Gastrocnemius medialis (tissue), 4 donors: ENCODE results near the gene CADPS.

ENCODE experiments used
- POLR2A ChIP-seq, 2 donors: fragments of 450-650 bp; IDR thresholded peaks; one replicate each; pipeline ENCODE4 v1.6.1; 2017; ENCODE audit warnings: antibody characterized with exemption in 2 of 2, mild to moderate bottlenecking in 2 of 2, moderate library complexity in 2 of 2
- TF ChIP-seq, protein P1 (sequence below), 5 experiments: fragments of 450-650 bp in 3 of 5; fragments of 200-600 bp in 2 of 5; sonication (generic) in 2 of 5; IDR thresholded peaks in 4 of 5; conservative IDR thresholded peaks in 1 of 5; 1 replicate in 4 of 5; 2 replicates in 1 of 5; pipeline ENCODE4 v1.5.1; 2016 to 2019; ENCODE audit warnings: antibody characterized with exemption in 5 of 5, mild to moderate bottlenecking in 3 of 5, moderate library complexity in 3 of 5

DNA sequence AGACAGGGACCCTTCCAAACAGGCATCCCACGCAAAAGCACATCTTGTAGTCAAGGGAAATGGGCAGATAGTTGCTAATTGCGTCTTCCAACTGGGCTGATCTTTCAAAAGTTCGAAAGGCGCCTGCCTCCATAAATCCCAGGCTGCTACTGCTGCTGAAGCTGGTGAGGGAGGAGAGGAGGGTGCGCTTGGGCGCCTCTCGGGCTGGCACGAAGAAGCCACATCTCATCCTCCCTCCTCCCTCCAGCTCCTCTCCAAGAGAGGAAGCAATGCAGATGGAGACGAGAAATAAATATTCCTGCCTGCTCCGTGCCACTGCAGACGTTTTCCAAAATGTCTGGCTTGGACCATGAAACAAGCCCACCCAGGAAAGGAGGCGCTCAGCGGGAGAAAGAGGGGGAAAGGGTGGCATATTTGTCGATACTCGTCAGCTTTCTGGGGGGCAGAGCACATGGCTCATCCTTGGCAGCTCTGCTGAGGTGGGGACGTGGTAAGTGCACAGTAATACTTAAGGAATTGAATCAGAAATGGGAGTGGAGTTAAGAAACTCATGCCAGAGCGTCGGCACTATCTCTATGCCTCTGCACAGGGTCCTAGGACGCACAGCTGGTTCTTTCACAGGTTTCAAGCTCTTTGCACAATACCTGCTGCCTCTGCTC lies 413.0 kb downstream of the CADPS start:
- TF ChIP-seq POLR2A (IDR thresholded peaks at IDR 0.05), result no peak
- TF ChIP-seq, protein P1, sequence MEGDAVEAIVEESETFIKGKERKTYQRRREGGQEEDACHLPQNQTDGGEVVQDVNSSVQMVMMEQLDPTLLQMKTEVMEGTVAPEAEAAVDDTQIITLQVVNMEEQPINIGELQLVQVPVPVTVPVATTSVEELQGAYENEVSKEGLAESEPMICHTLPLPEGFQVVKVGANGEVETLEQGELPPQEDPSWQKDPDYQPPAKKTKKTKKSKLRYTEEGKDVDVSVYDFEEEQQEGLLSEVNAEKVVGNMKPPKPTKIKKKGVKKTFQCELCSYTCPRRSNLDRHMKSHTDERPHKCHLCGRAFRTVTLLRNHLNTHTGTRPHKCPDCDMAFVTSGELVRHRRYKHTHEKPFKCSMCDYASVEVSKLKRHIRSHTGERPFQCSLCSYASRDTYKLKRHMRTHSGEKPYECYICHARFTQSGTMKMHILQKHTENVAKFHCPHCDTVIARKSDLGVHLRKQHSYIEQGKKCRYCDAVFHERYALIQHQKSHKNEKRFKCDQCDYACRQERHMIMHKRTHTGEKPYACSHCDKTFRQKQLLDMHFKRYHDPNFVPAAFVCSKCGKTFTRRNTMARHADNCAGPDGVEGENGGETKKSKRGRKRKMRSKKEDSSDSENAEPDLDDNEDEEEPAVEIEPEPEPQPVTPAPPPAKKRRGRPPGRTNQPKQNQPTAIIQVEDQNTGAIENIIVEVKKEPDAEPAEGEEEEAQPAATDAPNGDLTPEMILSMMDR (IDR thresholded peaks at IDR 0.05 in 4 of 5, conservative IDR thresholded peaks at IDR 0.05 in 1 of 5), result no peak
